Measurements from ENCODE around the gene ATAD3C.
"Not testable (repeated sequence)": the region's sequence is repeated elsewhere in the genome, so short reads cannot be mapped to it uniquely, and the experiment has no call there.

Gene ATAD3C

DNA sequence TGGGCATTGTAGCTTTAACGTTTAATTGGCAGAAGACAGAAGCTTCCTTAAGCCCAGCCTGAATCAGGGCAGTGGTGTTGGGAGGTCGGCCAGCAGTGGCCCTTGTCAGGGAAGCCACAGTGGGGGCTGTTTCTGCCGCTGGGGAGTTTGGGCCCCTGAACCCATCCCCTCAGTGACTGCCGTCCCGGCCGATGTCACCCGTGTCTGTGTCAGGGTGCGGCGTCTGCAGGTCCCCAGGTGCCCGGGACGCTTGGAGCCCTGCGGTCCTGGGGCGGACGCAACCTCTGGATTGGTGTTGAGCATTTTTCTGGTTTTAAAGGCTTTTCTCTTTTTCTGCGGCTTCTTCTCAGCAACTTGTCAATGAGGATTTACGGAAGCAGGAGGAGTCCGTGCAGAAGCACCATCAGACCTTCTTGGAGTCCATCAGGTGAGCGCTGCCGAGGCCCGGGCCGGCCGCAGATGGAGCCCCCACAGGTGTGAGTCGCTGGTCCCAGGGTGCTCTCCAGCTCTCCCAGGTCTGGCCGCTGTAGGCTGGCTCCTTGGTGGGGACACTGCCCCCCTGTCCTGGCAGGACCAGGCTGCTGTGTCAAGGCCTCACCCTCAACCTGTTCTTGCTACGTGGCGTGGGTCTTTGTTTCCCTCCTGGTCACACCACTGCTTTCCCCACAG lies 2.3 kb downstream of the ATAD3C start:
- DNase-seq: no peak

DNA sequence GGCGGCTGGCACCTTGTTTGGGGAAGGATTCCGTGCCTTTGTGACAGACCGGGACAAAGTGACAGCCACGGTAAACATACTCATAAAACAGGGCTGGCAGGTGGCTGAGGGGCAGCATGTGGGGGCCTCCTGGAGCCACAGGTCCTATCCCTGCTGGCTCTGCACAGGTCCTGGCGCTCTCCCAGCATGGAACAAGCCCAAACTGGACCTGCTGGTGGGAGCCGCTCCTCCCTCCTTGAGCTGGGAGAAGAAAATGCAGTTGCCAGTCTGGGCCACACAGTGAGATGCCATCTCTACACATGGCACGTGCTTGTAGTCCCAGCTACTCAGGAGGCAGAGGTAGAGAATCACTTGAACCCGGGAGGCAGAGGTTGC lies 2.9 kb downstream of the ATAD3C start:
- DNase-seq: not testable (repeated sequence)

DNA sequence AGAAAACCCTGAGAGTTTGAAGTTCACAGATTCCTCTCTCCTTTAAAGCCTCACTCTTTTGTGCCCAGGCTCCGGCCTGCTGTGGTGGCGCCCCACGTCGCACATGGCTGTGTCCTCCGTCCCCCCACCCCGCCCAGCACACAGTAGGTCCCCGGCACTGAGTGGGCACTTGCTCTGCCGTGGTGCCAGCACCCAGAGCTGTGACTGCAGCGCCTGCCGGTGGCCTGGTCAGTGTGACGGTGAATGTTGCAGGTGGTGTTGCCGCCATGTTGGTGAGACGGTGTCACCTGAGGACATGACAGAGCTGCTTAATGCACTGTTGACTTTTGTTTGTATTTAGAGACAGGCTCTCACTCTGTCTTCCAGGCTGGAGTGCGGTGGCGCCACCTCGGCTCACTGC lies 3.4 kb downstream of the ATAD3C start:
- DNase-seq: no peak

DNA sequence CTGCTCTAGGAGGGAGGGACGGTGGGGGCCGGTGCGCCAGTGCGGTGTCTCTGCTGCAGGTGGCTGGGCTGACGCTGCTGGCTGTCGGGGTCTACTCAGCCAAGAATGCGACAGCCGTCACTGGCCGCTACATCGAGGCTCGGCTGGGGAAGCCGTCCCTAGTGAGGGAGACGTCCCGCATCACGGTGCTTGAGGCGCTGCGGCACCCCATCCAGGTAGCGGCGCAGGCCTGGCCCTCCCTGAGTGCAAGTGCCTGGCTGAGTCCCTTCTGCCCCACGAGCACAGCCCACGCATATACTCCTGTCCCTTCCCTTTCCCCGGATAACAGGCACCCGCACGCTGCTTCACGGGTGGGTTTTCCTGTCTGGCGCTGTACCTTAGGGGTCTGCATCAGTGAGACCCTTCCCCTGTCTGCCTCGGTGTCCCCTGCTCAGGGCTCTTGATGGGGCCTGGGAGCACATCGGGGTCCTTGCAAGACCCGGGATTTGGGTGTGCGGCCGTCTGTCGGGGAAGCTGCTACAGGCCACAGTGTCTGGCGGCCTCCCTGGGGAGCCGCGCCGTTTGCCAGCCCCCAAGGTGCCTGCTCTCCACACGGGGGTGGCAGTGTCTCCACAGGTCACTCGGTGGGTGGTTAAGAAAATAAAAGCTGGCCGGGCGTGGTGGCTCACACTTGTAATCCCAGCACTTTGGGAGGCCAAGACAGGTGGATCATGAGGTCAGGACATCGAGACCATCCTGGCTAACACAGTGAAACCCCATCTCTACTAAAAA lies 5.0 kb downstream of the ATAD3C start:
- DNase-seq: not testable (repeated sequence)

DNA sequence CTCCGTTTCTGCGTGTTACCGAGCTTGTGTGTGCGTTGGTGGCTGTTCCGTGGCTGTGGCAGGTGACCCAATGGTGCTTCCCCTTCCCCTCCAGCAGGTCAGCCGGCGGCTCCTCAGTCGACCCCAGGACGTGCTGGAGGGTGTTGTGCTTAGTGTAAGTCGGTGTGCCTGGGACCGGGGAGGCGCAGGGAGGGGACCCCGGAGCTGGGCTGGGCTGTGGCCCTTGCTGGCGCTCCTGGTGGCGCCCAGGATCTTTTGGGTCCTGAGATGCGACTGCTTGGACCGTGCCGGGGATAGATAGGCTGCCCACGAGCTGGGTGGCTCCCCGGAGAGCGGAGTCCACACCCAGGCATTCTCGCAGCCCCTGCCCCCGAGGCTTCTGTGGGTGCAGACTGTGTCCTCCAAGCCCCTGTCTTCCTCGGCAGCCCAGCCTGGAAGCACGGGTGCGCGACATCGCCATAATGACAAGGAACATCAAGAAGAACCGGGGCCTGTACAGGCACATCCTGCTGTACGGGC lies 5.9 kb downstream of the ATAD3C start:
- DNase-seq: no peak

DNA sequence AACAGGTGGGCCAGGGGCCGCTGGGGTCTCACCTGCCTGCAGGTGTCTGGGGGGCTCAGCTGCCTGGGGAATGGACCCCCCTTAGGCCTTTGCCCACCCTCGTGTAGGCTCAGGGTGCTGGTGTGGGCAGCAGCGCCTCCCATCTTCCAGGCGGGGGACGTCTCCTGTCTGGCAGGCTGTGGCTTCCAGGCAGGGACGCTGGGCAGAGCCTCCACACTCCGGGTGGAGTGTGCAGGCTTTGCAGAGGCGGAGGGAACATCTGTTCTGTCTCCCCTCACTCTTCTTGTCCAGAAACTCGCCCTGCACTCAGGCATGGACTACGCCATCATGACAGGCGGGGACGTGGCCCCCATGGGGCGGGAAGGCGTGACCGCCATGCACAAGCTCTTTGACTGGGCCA lies 6.4 kb downstream of the ATAD3C start:
- DNase-seq: not testable (repeated sequence)

DNA sequence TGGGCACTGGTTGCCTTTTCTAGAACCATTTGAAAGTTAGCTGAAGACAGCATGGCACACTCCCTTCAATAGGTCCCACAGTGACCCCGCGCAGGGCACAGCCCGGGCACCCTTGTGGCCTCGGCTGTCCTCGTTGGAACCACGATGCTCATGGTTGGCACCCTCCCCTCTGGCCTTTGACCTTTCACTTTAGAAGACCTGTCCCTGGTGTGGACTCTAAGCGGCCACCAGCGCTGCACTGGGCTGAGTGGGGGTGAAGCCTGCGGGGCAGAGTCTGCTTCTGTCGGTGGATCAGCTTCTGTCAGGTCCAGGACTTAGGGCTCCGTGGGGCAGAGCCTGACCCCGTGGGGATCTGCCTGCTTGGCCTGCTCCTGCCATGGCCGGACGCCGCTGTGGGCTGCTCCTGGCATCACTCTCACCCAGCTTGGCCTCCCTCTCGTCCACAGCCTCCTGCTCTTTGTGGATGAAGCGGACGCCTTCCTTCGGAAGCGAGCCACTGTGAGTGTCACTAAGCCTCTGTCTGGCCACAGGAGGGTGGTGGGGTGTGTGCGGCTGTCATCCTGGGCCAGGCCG lies 7.3 kb downstream of the ATAD3C start:
- not testable (repeated sequence) for DNase-seq

DNA sequence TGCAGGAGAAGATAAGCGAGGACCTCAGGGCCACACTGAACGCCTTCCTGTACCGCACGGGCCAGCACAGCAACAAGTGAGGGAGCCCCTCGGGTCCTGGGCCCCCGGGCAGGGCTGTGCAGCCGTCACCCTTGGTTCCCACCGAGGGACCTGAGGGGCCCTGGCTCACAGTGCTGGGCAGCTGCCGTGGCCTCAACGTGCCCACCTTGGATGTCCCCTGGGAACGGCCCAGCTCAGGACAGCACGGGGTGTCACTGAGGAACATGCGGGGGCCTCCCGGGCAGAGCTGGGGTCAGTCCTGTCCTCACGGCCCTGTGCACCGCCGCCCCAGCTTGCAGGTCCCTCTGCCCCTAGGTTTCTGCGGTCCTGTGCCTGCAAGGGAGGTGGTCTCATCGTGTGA lies 9.7 kb downstream of the ATAD3C start:
- DNase-seq: not testable (repeated sequence)

DNA sequence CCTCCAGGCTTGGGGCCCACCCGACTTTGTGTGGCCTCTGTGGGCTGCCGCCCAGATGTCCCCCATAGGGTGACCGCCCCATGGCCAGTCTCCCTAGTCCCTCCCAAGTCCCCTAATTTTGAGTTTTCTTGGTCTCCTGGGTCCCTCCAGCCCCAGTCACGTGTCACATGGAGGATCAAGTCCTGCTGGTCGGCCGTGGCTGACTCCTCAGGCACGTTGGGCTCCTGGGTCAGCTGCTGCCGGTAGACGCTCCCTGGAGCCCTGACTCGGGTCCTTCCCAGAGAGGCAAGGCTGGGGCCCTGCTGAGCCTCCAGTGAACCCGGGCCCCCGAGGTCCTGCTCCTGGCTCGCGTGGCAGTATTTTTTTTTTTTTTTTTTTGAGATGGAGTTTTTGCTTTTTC lies 10.2 kb downstream of the ATAD3C start:
- DNase-seq: not testable (repeated sequence)

DNA sequence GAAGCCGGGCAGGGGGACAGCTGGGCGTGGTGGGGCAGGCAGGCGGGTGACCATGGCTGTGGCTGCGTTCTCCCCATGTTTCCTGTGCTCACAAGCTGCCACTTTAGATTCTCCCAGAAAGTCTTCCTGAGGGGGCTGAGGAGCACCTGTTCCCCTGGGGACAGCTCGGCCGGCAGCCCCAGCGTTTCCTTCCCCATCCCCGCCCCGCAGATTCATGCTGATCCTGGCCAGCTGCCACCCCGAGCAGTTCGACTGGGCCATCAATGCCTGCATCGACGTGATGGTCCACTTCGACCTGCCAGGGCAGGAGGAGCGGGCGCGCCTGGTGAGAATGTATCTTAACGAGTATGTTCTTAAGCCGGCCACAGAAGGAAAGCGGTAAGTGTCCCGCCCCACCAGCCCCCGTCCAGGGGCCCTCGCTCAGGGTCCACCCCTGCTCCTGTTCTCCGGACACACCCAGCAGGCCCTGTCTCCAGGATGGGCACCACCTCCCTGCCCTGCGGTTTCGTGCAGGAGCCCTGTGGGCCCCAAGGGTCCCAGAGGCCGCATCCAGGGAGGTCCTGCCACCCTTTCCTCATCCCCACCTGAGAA lies 11.1 kb downstream of the ATAD3C start:
- no peak for DNase-seq

DNA sequence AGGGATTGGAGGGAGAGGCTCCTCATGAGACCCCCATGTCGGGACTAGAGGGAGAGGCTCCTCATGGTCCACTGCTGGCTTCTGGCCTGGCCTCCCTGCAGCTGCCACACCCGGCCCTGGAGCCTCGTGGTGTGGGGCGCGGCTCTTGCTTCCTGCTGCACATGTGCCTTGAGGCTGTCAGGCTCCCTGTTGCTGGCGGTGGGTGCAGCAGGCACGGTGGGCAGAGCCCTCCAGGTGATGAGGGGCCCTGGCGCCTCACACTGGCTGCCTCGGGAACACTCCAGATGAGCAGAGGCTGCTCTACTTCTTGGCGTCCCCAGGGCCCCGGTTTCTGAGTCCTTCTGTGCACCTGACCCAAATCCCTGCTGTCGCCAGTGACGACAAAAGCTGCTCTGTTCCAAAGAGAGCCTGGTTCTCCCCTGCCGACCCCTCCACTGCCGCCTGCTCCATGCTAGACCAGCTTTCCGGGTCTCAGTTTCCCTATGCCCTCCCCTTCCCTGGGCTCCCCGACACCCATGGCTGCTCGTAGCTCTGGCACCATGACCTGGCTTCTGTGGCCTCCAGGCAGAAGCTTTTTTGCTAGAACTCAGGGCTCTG lies 12.3 kb downstream of the ATAD3C start:
- no peak for DNase-seq

DNA sequence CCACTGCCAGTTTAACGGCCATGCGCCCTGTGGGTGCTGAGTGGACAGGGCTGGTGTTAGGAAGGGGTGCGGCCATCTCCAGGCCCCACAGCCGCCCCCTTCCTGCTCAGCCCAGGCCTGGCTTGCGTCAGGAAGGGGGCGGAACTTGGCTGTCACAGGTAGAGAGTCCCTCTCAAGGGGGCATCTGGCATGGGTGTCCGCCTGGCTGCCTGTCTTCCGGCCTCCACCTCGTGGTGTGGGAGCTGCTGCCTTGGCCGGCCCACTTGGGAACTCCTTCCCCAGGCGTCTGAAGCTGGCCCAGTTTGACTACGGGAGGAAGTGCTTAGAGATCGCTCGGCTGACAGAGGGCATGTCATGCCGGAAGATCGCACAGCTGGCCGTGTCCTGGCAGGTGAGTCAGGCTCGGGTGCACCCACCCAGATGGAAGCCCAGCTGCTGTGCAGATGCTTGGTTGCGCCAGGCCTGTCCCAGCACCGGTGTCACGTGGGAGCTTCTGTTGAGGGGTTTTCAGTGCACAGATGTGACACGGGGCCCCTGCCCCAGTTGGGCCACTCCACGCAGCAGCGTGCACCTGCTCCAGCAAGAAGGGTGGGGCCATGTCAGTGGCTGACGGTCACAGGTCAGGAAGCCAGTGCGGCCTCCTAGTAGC lies 13.0 kb downstream of the ATAD3C start:
- DNase-seq: peak in 1 of 6 experiments; percentile 11

DNA sequence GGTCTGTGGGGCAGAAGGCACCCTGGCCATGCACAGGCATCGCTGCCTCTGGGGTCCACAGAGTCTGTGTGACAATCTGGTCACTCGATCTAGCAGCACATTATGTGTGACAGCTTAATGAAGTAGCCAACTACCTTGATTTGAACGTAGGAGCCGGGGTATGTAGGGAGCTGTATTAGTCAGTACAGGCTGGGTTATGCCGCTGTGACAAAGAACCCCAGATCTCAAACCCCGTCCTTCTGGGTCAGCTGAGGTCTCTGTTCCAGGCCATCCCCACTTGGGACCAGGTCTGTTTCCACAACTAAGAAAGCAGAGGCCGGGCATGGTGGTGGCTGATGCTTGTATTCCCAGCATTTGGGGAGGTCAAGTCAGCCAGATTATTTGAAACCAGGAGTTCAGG lies 13.8 kb downstream of the ATAD3C start:
- no peak for DNase-seq

DNA sequence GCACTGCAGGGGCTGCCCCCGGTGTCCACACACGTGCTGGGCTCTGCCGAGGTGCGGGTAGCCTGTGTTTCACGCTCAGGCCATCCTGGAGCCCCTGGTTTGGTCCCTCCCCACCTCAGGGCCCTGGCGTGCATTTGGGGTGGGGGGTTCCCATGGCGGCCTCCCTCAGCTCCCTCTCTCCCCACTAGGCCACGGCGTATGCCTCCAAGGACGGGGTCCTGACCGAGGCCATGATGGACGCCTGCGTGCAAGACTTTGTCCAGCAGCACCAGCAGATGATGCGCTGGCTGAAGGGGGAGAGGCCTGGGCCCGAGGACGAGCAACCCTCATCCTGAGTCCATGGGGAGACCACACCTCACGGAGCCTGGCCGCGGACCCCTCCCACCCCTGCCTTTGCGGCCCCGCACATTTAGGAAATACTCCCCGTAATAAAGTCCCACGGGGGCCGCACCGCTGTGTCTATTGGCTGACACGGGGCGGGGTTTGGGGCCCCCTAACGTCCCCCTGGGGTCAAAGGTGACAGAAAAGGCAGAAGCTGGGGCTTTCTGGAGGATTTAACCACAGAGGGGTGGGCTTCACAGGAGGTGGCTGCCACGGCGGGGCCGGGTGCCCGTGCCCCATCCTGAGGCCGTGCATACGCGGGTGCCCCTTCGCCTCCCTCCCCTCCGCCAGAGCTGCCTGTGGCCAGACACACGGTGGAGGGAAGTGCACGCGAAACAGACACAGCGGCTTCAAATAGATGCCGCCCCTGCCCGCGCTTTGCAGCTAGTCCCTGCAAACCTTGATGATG lies 18.9 kb downstream of the ATAD3C start:
- DNase-seq: not testable (repeated sequence)

DNA sequence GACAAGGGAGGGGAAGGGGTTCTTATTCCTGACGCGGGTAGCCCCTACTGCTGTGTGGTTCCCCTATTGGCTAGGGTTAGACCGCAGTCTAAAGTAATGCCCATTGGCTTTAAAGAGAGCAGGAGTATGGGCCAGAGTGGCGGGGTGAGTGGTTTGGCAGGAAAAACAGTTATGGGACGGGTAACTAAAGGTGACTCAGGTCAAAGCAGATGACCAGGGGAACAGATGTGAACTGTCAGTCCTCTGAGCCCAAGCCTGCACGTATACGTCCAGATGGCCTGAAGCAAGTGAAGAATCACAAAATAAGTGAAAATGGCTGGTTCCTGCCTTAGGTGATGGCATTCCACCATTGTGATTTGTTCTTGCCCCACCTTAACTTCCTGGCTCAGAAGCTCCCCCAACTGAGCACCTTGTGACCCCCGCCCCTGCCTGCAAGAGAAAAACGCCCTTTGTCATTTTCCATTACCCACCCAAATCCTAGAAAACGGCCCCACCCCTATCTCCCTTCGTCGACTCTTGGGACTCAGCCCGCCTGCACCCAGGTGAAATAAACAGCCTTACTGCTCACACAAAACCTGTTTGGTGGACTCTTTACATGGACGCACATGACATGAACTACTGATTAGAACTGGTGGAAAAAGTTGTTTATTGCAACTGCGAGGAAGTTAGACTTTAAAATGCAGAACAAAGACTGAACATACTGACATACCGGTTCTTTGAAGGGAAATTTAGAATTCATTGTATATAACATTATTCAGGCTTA lies 21.3 kb downstream of the ATAD3C start:
- peak in 3 of 6 experiments; percentile 23 to 63 (median 53) for DNase-seq

DNA sequence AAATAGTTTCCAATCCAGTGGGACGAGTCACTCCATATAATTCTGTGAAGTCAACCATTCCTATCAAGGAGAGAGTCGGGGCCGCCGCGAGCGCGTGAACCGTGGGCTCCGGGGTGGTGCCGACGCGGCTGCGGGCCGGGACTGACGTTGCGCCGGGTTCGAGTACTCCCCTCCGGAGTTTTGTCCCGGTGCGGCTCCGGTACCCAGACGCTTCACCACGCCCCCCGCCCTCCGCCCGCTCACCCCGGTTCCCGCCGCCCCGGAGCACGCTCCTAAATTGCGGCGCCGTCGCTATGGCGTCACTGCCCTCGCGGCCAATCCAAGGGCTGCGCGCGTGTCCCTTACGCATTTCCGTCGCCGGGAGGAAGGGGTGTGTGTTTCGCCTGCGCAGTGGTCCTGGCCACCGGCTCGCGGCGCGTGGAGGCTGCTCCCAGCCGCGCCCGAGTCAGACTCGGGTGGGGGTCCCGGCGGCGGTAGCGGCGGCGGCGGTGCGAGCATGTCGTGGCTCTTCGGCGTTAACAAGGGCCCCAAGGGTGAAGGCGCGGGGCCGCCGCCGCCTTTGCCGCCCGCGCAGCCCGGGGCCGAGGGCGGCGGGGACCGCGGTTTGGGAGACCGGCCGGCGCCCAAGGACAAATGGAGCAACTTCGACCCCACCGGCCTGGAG lies 22.0 kb downstream of the ATAD3C start, which contains the start of gene ATAD3B:
Gene ATAD3B (plus strand): TSS at position 377 of the 664 bp plus-strand sequence. CDS start 120 bp downstream, at position 497.
- DNase-seq: peak; percentile 81 to 89 (median 85)

DNA sequence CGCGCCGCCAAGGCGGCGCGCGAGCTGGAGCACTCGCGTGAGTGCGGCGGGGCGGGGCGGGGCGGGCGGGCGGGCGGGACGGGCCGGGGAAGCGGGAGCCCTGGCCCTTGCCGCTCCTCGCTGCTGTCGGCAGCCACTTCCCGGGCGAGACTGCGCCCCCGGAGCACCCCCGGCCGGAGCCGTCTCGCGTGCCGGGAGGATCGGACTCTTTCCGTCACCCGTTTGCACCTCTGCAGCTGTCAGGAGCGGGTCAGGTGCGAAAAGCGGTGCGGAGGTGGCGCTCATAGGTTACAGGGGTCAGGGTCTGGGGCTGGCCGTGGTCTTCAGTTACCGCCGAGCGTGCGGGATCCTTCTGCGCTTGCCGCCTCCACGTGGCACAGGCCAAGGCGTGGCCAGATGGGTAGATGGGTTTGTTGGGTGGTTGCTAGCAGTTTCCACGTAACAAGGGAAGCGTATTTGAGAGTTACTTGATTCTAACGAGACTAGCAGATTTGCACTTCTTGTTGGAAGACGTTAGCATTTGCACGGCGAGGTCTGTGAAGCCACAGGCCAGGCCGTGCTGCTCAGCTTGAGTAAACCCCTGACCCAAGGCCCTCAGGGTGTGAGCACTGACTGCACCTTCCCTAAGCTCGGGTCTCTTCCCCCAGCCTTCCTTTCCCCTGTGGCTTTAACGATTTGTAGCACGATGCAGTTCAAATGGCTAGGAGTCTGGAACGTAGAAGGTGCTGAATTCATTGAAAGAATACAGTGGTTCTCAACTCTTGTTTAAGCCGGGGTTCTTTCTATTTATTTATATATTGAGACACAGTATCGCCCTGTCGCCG lies 22.8 kb downstream of the ATAD3C start:
- peak in 4 of 6 experiments; percentile 4 to 30 (median 16) for DNase-seq

DNA sequence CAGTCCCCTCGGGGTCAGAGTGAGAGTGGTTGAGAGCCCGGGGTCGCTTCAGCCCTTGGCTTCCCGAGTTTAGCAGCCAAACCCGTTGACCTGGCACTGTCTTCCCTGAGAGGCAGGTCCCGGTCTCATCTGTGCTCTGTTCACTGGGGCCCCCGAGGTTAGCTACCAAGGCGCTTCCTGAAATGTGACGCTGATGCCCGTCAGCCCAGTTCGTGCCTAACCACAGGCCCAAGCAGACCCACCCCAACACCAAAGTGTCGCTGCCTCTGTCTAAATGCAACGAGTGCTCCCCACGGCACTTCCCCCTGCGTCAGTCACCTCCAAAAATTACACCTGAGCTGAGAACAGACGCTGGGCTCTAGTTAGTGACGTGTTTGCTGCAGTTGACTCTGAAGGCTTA lies 26.5 kb downstream of the ATAD3C start:
- not testable (repeated sequence) for DNase-seq

DNA sequence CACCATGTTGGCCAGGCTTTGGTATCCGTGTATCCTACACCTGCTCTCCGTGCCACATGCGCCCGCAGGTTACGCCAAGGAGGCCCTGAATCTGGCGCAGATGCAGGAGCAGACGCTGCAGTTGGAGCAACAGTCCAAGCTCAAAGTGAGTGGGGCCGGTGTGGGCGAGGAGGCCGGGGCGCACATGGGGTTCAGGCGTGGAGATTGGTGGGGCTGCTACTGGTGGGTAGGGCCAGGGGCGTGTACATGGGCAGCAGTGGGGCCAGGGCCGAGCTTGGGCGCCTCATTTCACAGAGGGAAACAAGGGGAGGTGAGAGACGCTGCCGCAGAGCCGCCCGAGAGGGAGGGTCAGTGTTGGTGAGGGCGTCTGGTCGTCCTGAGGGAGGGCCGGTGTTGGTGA lies 27.7 kb downstream of the ATAD3C start:
- no peak for DNase-seq

All from stimulated activated naive CD4-positive, alpha-beta T cell (primary cell).